MCF 10A (cell line): ENCODE data around the gene ZNF618. TPM values are rescaled to one million over a fixed set of nuclear protein-coding genes. Genes with fewer than 3 reads are reported as not detected.

Experiments used
- BruUV-seq: library from RNA; stranded (reverse); fragments of 400-500 nt; replicated peaks from 2 replicates; lab custom pipeline; 2021; lab: Mats Ljungman, UMichigan
- CTCF ChIA-PET: fragments of 300-600 bp; sonication (Branson Sonifier 250); formaldehyde crosslinking; extraction: SDS; loops from one replicate; lab custom pipeline; 2021; ENCODE audit warnings: antibody characterized with exemption, inconsistent platforms; lab: Yijun Ruan, JAX
- POLR2A ChIA-PET: fragments of 300-600, 350-650 bp; sonication (Branson Sonifier 250); formaldehyde crosslinking; extraction: SDS; loops from one replicate; lab custom pipeline; 2020; ENCODE audit warnings: antibody characterized with exemption, inconsistent platforms; lab: Yijun Ruan, JAX
- DNase-seq: peaks from one replicate; pipeline ENCODE4 v3.0.0-alpha.2; 2018; ENCODE audit not compliant: unreplicated experiment
- H3K27ac Mint-ChIP-seq: one replicate; pipeline ENCODE4 v1.8.0; 2022; ENCODE audit warnings: mild to moderate bottlenecking, low read depth, mixed read lengths; ENCODE audit not compliant: unreplicated experiment
- H3K27me3 Mint-ChIP-seq: one replicate; pipeline ENCODE4 v1.8.0; 2022; ENCODE audit warnings: mixed read lengths; ENCODE audit not compliant: insufficient read depth, unreplicated experiment
- H3K36me3 Mint-ChIP-seq: one replicate; pipeline ENCODE4 v1.8.0; 2022; ENCODE audit warnings: mild to moderate bottlenecking, moderate library complexity, mixed read lengths; ENCODE audit not compliant: insufficient read depth, unreplicated experiment
- H3K4me1 Mint-ChIP-seq: one replicate; pipeline ENCODE4 v1.8.0; 2022; ENCODE audit warnings: mixed read lengths; ENCODE audit not compliant: insufficient read depth, unreplicated experiment
- H3K4me3 Mint-ChIP-seq: one replicate; pipeline ENCODE4 v1.8.0; 2022; ENCODE audit warnings: mild to moderate bottlenecking, moderate library complexity, mixed read lengths; ENCODE audit not compliant: unreplicated experiment
- H3K9me3 Mint-ChIP-seq: one replicate; pipeline ENCODE4 v1.8.0; 2022; ENCODE audit warnings: mixed read lengths; ENCODE audit not compliant: unreplicated experiment
- CTCF ChIP-seq: fragments of 200-600 bp; IDR thresholded peaks from one replicate; pipeline ENCODE4 v1.8.0; 2022; ENCODE audit warnings: antibody characterized with exemption, mild to moderate bottlenecking; ENCODE audit not compliant: unreplicated experiment
- intact Hi-C: fragments of 100-400 bp; cut with micrococcal nuclease; formaldehyde crosslinking; loops from 2 replicates; pipeline ENCODE4 v1.14.1; 2022
- total RNA-seq: library from RNA; stranded (reverse); gene quantifications from 2 replicates; pipeline ENCODE4 v1.2.3, GENCODE V29; 2022

The ZNF618 gene
- total RNA-seq, 1 experiment from 2014 or later: 4.8 TPM

GRCh38 chr9:113984639-113985380 lies 108.7 kb downstream of the ZNF618 start:
- CTCF ChIA-PET: interaction anchor here (0.7 to 0.8 kb wide), 2 partner anchors 9 to 43 kb away, joined by 3 read pairs; no protein-coding TSS in a partner anchor
- no TSS peak for BruUV-seq
- TF ChIP-seq CTCF: no peak
- Mint-ChIP-seq H3K9me3 (no peaks in the 10 kb centered on the region), H3K36me3 (peaks cover 5% of the 10 kb centered on the region), H3K4me3 (no peak overlapping the region), H3K27me3 (no peaks in the 10 kb centered on the region), H3K4me1 (peaks cover 4% of the 10 kb centered on the region), H3K27ac (no peak overlapping the region)
- DNase-seq: no peak
- POLR2A ChIA-PET: interaction anchor here (1.0 kb wide), 1 partner anchor 11 kb away, joined by 3 read pairs; no protein-coding TSS in a partner anchor
- intact Hi-C loops: no loop called here

- ChIA-PET POLR2A (no interaction called here), CTCF (no interaction called here)
- no TSS peak for BruUV-seq
- no peak overlapping the region for H3K4me3 Mint-ChIP-seq
- H3K36me3 Mint-ChIP-seq: peaks cover 5% of the 10 kb centered on the region
- no peak overlapping the region for H3K27ac Mint-ChIP-seq
- no peak for TF ChIP-seq CTCF
- H3K9me3 Mint-ChIP-seq: no peaks in the 10 kb centered on the region
- no peak for DNase-seq
- H3K4me1 Mint-ChIP-seq: peaks cover 4% of the 10 kb centered on the region
- H3K27me3 Mint-ChIP-seq: no peaks in the 10 kb centered on the region
- intact Hi-C loops: no loop called here
These were observed 110.0 kb downstream of the ZNF618 start for GRCh38 chr9:113985968-113986585.

GRCh38 chr9:113986931-113987330 lies 110.8 kb downstream of the ZNF618 start:
- POLR2A ChIA-PET: no interaction called here
- no peak for TF ChIP-seq CTCF

GRCh38 chr9:113987526-113987925 lies 111.4 kb downstream of the ZNF618 start:
- intact Hi-C loops: no loop called here
- Mint-ChIP-seq H3K4me3 (no peak overlapping the region), H3K27ac (no peak overlapping the region), H3K27me3 (no peaks in the 10 kb centered on the region), H3K4me1 (peaks cover 4% of the 10 kb centered on the region), H3K9me3 (no peaks in the 10 kb centered on the region), H3K36me3 (peaks cover 5% of the 10 kb centered on the region)
- CTCF ChIA-PET: no interaction called here
- POLR2A ChIA-PET: no interaction called here
- TF ChIP-seq CTCF: no peak
- no TSS peak for BruUV-seq
- no peak for DNase-seq

More at GRCh38 chr9:113986931-113987330, 110.8 kb downstream of the ZNF618 start:
- H3K9me3 Mint-ChIP-seq: no peaks in the 10 kb centered on the region
- no peak overlapping the region for H3K27ac Mint-ChIP-seq
- intact Hi-C loops: no loop called here
- no peaks in the 10 kb centered on the region for H3K27me3 Mint-ChIP-seq
- no peak overlapping the region for H3K4me3 Mint-ChIP-seq
- CTCF ChIA-PET: interaction anchor here (0.5 kb wide), 1 partner anchor 110 kb away, joined by 3 read pairs; no protein-coding TSS in a partner anchor
- no TSS peak for BruUV-seq
- DNase-seq: no peak
- H3K4me1 Mint-ChIP-seq: peaks cover 4% of the 10 kb centered on the region
- H3K36me3 Mint-ChIP-seq: peaks cover 5% of the 10 kb centered on the region
